Measurements from ENCODE around the gene PTPRT.

The PTPRT gene

GRCh38 chr20:43189554-43190331, at the start of gene PTPRT:
Gene PTPRT, minus strand, starts transcription at chr20:43189906. Its CDS starts 173 bp downstream, at chr20:43189733.
- no peak for DNase-seq

GRCh38 chr20:43238833-43239232, 49.1 kb upstream of the PTPRT start:
- no peak for DNase-seq

- DNase-seq: no peak
Observed at GRCh38 chr20:43238266-43238665, 48.6 kb upstream of the PTPRT start.

- no peak for DNase-seq
Observed at GRCh38 chr20:43237651-43238168, 48.0 kb upstream of the PTPRT start.

- no peak for DNase-seq
Observed at GRCh38 chr20:43235998-43236397, 46.3 kb upstream of the PTPRT start.

GRCh38 chr20:43231829-43232228, 42.1 kb upstream of the PTPRT start:
- DNase-seq: no peak

DNA sequence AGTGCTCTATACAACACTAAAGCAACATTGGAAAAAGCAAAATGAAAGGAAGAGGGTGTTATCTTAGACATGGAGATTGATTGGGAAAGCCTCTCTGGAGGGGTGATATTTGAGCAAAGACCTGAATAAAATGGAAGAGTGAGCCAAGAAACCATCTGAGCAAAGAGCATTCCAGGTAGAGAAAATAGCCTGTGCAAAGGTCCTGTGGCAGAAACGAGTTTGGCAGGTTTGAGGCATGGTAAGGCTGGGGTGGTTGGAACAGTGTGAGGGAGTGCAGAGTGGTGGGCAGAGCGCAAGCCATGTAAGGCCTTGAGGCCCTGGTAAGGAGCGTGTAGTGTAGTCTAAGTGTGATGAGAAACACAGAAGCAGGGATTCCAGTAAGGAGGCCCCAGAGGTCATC, 40.0 kb upstream of the PTPRT start:
- no peak for DNase-seq

- DNase-seq: no peak
Observed at GRCh38 chr20:43220612-43221011, 30.9 kb upstream of the PTPRT start.

GRCh38 chr20:43210901-43211300, 21.2 kb upstream of the PTPRT start:
- DNase-seq: no peak

- no peak for DNase-seq
Observed at GRCh38 chr20:43209831-43210230, 20.1 kb upstream of the PTPRT start.

DNA sequence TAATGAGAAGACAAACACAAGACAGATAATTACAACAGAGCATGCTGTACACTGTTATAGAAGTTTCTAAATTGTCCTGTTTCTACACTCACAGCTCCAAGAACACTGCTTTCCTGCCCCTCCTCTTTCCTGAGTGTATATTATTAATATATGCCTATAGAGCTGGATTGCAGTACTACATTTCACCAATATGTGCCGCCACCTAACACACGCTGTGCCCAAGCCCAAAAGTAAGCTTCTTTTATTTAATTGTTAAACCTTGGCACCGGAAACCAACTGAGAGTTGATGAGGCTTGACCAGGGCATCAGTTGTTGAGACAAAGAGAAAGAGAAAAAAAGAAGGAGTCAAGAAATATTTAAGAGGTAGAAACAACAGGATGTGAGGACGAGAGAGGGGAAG, 16.0 kb upstream of the PTPRT start:
- DNase-seq: no peak

DNA sequence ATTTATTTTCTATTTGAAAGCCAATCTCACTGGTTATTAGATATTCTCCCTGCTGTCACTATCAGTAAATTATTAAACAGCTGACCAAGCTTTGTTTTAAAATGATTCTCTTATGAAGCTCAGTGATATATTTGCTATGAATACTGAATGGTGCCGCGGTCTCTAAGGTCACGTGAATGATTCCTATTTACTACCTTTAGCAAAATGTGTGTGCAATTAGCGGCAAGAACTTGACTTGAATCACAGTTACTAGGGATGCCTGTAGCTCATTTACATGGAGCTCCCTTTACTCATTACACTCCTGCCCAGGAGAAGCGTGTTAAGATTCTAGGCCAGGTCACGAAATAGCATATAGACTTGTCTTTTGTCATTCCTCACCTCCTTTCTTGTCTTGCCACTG, 12.4 kb upstream of the PTPRT start:
- no peak for DNase-seq

- DNase-seq: no peak
Observed at GRCh38 chr20:43198607-43199006, 8.9 kb upstream of the PTPRT start.

GRCh38 chr20:43196243-43196642, 6.5 kb upstream of the PTPRT start:
- DNase-seq: no peak

- no peak for DNase-seq
Observed at GRCh38 chr20:43194137-43194536, 4.4 kb upstream of the PTPRT start.

GRCh38 chr20:43193443-43193842, 3.7 kb upstream of the PTPRT start:
- DNase-seq: no peak

GRCh38 chr20:43191946-43192863, 2.5 kb upstream of the PTPRT start:
- DNase-seq: no peak

GRCh38 chr20:43191143-43191542, 1.4 kb upstream of the PTPRT start:
- no peak for DNase-seq

DNA sequence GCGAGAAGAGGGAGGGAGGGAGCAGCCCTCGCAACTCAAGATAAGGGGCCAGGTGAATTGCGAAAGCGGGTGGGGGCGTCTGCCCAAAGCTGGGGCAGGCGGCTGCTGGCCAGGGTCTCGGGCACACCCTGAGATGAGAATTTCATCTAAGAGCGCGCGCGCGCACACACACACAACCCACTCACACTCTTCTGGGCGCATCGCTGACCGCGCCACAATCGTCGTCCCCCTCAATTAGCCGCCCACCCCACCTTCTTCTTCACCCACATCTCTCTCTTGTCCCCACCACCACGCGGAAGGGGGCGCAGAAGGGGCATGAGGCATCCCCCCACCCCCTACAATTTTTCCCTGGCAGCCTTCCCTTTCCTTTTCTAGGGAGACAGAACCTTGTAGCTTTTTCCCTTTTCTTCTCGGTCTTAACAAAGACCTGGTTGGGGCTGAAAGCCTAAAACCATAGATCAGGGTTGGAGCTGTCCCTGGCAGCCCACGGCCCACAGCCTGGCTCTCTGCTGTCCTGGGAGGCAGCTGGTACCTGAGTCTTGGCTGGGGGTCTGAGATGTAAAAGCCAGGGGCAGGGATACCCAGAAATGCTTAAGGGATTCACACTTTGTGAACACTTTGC, 737 bp upstream of the PTPRT start:
- no peak for DNase-seq

DNA sequence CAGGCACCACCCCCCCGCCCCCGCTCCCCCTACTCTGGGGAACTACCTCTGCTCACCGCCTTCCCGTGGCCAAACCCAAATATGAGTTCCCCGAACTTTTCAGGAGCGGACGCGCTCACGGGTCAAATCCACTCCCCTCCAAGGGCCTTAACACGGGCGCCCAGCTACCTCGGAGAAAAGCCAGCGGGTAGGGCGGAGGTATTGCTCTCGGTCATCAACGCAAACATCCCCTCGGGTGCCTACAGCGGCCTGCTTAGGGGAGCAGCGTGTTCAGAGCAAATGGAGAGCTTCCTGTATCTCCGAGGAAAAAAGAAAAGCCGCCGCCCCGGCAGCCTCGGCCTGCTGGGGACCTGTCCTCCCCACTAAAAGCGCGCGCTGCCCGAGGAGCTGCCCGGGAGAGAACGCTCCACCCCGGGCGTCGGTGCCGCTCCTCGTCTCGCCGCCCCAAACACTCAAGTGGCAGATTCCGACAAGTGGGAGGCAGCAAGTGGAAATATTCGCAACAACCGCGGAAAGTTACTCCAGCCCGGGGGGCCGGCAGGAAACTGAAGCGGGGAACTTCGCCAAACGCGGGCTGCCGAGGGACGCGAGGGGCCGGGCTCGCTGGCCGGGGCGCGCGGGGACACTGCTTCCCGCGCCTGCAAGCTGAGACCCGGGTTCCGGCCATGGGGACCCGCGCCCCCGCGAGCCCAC, 699 bp downstream of the PTPRT start:
- no peak for DNase-seq

- no peak for DNase-seq
Observed at GRCh38 chr20:43188234-43188653, 1.5 kb downstream of the PTPRT start.

GRCh38 chr20:43187476-43188233, 2.1 kb downstream of the PTPRT start:
- peak; percentile 42 for DNase-seq

All from CD4-positive, alpha-beta T cell treated with Interleukin-4 for 4 hours (primary cell).